ENCODE measurements around the gene TMEM212. TPM values are rescaled to one million over a fixed set of nuclear protein-coding genes. Genes with fewer than 3 reads are reported as not detected.

TMEM212 gene
- total RNA-seq, 1 experiment from 2014 or later = not detected

DNA sequence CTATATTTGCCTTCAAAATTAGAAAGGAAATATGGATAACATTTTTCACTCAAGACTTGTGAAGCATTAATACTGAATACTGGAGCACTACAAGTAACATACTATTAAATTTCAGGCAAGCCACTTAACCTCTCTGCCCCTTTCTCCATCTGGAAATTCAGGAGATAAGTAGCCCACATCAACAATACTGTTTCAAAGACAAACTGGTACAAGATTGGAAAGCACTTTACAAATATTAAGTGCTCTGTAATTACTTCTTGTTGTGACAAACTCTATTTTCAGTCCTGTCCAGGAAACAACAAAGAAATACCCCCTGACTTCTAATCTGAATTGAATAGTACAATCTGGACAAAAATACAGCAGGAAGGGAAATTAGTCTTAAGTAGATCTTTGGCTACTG is 49.3 kb downstream of the TMEM212 start:
- H3K27me3 Mint-ChIP-seq (ENCODE audit: low read depth) = no peaks in the 10 kb centered on the region; the same call in 1 of the 2 replicates
- H3K79me2 ChIP-seq (ENCODE audit: insufficient read depth, low read length) = no peaks in the 10 kb centered on the region
- no peaks in the 10 kb centered on the region for H4K20me1 ChIP-seq (ENCODE audit: control insufficient read depth, insufficient read depth, insufficient read length)
- no peak overlapping the region for H2BK20ac ChIP-seq (ENCODE audit: low read depth, low read length, poor library complexity, severe bottlenecking)
- no peaks in the 10 kb centered on the region for H3K79me1 ChIP-seq (ENCODE audit: insufficient read depth, low read depth, low read length, poor library complexity, severe bottlenecking)
- H3K9me3 ChIP-seq (ENCODE audit: control insufficient read depth, low read depth, low read length) = no peaks in the 10 kb centered on the region
- no peak overlapping the region for H3K4ac ChIP-seq (ENCODE audit: low read depth, low read length)
- no peaks in the 10 kb centered on the region for H3K27me3 ChIP-seq (ENCODE audit: insufficient read depth, low read length)
- no peak overlapping the region for H2BK120ac ChIP-seq (ENCODE audit: low read depth, low read length, poor library complexity, severe bottlenecking)
- H2BK5ac ChIP-seq (ENCODE audit: insufficient read length, low read length) = no peak overlapping the region
- H3K4me1 ChIP-seq (ENCODE audit: insufficient read depth, low read length) = peaks cover 2% of the 10 kb centered on the region; the same call in 1 of the 2 replicates
- no peak for DNase-seq
- H2AFZ ChIP-seq (ENCODE audit: low read length) = no peak overlapping the region
- H3K27ac Mint-ChIP-seq = no peak overlapping the region
- no peak overlapping the region for H3K56ac ChIP-seq (ENCODE audit: insufficient read length, low read depth, low read length)
- peaks cover 0 to 9% (median 8%) of the 10 kb centered on the region in 3 experiments; a peak in 3 of 7 replicates for H3K36me3 Mint-ChIP-seq (ENCODE audit: insufficient read depth in 1 of 3, low read depth in 3 of 3)
- H3K23ac ChIP-seq (ENCODE audit: insufficient read length, low read depth, low read length) = no peak overlapping the region
- no peak overlapping the region for H3K14ac ChIP-seq (ENCODE audit: insufficient read depth, low read length)
- H3K4me2 ChIP-seq (ENCODE audit: insufficient read depth, insufficient read length, low read length) = no peak overlapping the region
- H3K9me3 Mint-ChIP-seq = peaks cover 3 to 13% of the 10 kb centered on the region in 2 experiments; a peak in 4 of 5 replicates
- H3K9ac ChIP-seq (ENCODE audit: extremely low read depth, insufficient read length, low read length) = no peak overlapping the region
- H4K5ac ChIP-seq (ENCODE audit: insufficient read length, low read depth, low read length) = no peak overlapping the region
- no peak overlapping the region for H2BK15ac ChIP-seq (ENCODE audit: low read depth, low read length)
- H3K27ac ChIP-seq (ENCODE audit: insufficient read length, low read depth, low read length) = no peak overlapping the region
- no peak overlapping the region for H2BK12ac ChIP-seq (ENCODE audit: insufficient read length, low read depth, low read length)
- peaks cover 5 to 14% of the 10 kb centered on the region in 2 experiments for H3K4me1 Mint-ChIP-seq
- H4K8ac ChIP-seq (replicated peaks; ENCODE audit: insufficient read length, low read depth, low read length) = no peak overlapping the region
- no peak overlapping the region for H4K91ac ChIP-seq (ENCODE audit: insufficient read length, low read depth, low read length)
- no peak overlapping the region for H3K4me3 Mint-ChIP-seq
- H2AK5ac ChIP-seq (ENCODE audit: insufficient read length, low read length) = no peak overlapping the region
- no peaks in the 10 kb centered on the region for H3K23me2 ChIP-seq (ENCODE audit: insufficient read length, low read depth, low read length, poor library complexity, severe bottlenecking)
- TF ChIP-seq, protein P1, sequence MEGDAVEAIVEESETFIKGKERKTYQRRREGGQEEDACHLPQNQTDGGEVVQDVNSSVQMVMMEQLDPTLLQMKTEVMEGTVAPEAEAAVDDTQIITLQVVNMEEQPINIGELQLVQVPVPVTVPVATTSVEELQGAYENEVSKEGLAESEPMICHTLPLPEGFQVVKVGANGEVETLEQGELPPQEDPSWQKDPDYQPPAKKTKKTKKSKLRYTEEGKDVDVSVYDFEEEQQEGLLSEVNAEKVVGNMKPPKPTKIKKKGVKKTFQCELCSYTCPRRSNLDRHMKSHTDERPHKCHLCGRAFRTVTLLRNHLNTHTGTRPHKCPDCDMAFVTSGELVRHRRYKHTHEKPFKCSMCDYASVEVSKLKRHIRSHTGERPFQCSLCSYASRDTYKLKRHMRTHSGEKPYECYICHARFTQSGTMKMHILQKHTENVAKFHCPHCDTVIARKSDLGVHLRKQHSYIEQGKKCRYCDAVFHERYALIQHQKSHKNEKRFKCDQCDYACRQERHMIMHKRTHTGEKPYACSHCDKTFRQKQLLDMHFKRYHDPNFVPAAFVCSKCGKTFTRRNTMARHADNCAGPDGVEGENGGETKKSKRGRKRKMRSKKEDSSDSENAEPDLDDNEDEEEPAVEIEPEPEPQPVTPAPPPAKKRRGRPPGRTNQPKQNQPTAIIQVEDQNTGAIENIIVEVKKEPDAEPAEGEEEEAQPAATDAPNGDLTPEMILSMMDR (conservative IDR thresholded peaks at IDR 0.05) = no peak
- no peak overlapping the region for H3T11ph ChIP-seq (ENCODE audit: low read length)
- H3K18ac ChIP-seq (ENCODE audit: insufficient read length, low read depth, low read length) = no peak overlapping the region

Measured in H9 (cell line).